Measurements from ENCODE around the gene AVPR2. TPM values are rescaled to one million over a fixed set of nuclear protein-coding genes. Genes with fewer than 3 reads are reported as not detected.

The AVPR2 gene
- total RNA-seq, 1 experiment from 2014 or later, result 3.2 TPM

- Histone ChIP-seq H3K4me3 (no peak overlapping the region), H2AFZ (no peak overlapping the region), H4K20me1 (ENCODE audit: insufficient read depth) (no peaks in the 10 kb centered on the region), H3K4me1 (replicated peaks; ENCODE audit: insufficient read depth) (peaks cover 25% of the 10 kb centered on the region), H3K27me3 (ENCODE audit: insufficient read depth, low read depth) (no peaks in the 10 kb centered on the region), H3K27ac (no peak overlapping the region), H3K36me3 (ENCODE audit: low read depth) (no peaks in the 10 kb centered on the region), H3K4me2 (no peak overlapping the region), H3F3A (ENCODE audit: insufficient read depth, low read depth) (peaks cover 5% of the 10 kb centered on the region), H3K9me2 (ENCODE audit: insufficient read depth) (no peaks in the 10 kb centered on the region), H3K9me3 (ENCODE audit: insufficient read depth, low read depth) (no peaks in the 10 kb centered on the region), H3K79me2 (ENCODE audit: low read depth) (no peaks in the 10 kb centered on the region)
- DNase-seq, result peak in 1 of 2 experiments; percentile 79
- intact Hi-C loops (cut with micrococcal nuclease; ENCODE audit: unreplicated experiment), result no loop called here
- CTCF ChIA-PET, result no interaction called here
- no TSS peak for BruUV-seq (replicated peaks)
- TF ChIP-seq, protein P1, sequence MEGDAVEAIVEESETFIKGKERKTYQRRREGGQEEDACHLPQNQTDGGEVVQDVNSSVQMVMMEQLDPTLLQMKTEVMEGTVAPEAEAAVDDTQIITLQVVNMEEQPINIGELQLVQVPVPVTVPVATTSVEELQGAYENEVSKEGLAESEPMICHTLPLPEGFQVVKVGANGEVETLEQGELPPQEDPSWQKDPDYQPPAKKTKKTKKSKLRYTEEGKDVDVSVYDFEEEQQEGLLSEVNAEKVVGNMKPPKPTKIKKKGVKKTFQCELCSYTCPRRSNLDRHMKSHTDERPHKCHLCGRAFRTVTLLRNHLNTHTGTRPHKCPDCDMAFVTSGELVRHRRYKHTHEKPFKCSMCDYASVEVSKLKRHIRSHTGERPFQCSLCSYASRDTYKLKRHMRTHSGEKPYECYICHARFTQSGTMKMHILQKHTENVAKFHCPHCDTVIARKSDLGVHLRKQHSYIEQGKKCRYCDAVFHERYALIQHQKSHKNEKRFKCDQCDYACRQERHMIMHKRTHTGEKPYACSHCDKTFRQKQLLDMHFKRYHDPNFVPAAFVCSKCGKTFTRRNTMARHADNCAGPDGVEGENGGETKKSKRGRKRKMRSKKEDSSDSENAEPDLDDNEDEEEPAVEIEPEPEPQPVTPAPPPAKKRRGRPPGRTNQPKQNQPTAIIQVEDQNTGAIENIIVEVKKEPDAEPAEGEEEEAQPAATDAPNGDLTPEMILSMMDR (conservative IDR thresholded peaks at IDR 0.05), result no peak
- no peak for TF ChIP-seq EZH2 (IDR thresholded peaks at IDR 0.05; ENCODE audit: low read depth)
- POLR2A ChIA-PET (ENCODE audit: unreplicated experiment), result no interaction called here
Observed at GRCh38 chrX:153902385-153902784, 2.1 kb upstream of the AVPR2 start.

GRCh38 chrX:153903238-153903980 is 1.1 kb upstream of the AVPR2 start:
- Histone ChIP-seq H3K9me2 (ENCODE audit: insufficient read depth) (no peaks in the 10 kb centered on the region), H3F3A (ENCODE audit: insufficient read depth, low read depth) (peaks cover 5% of the 10 kb centered on the region), H3K27me3 (ENCODE audit: insufficient read depth, low read depth) (no peaks in the 10 kb centered on the region), H3K9me3 (ENCODE audit: insufficient read depth, low read depth) (no peaks in the 10 kb centered on the region), H2AFZ (no peak overlapping the region), H3K79me2 (ENCODE audit: low read depth) (no peaks in the 10 kb centered on the region), H3K36me3 (ENCODE audit: low read depth) (no peaks in the 10 kb centered on the region), H3K4me2 (no peak overlapping the region), H3K27ac (no peak overlapping the region), H3K4me1 (replicated peaks; ENCODE audit: insufficient read depth) (peaks cover 25% of the 10 kb centered on the region), H3K4me3 (no peak overlapping the region), H4K20me1 (ENCODE audit: insufficient read depth) (no peaks in the 10 kb centered on the region)
- DNase-seq, result no peak
- BruUV-seq (replicated peaks), result no TSS peak
- TF ChIP-seq EZH2 (IDR thresholded peaks at IDR 0.05; ENCODE audit: low read depth), result no peak
- TF ChIP-seq, protein P1 (conservative IDR thresholded peaks at IDR 0.05), result no peak
- intact Hi-C loops (cut with micrococcal nuclease; ENCODE audit: unreplicated experiment), result no loop called here
- CTCF ChIA-PET, result interaction anchor here (0.6 kb wide), 1 partner anchor 137 kb away, joined by 17 read pairs; no protein-coding TSS in a partner anchor
- POLR2A ChIA-PET (ENCODE audit: unreplicated experiment), result interaction anchor here (0.6 kb wide), 1 partner anchor 137 kb away, joined by 9 read pairs; no protein-coding TSS in a partner anchor

DNA sequence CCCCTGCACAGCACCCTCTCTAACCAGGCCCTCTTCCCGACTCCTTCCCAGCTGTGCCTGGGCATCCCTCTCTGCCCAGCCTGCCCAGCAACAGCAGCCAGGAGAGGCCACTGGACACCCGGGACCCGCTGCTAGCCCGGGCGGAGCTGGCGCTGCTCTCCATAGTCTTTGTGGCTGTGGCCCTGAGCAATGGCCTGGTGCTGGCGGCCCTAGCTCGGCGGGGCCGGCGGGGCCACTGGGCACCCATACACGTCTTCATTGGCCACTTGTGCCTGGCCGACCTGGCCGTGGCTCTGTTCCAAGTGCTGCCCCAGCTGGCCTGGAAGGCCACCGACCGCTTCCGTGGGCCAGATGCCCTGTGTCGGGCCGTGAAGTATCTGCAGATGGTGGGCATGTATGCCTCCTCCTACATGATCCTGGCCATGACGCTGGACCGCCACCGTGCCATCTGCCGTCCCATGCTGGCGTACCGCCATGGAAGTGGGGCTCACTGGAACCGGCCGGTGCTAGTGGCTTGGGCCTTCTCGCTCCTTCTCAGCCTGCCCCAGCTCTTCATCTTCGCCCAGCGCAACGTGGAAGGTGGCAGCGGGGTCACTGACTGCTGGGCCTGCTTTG is 1.1 kb downstream of the AVPR2 start:
- peaks cover 24% of the 10 kb centered on the region for H3K4me1 ChIP-seq (replicated peaks; ENCODE audit: insufficient read depth)
- ChIA-PET POLR2A (ENCODE audit: unreplicated experiment) (no interaction called here), CTCF (no interaction called here)
- no peaks in the 10 kb centered on the region for H3K79me2 ChIP-seq (ENCODE audit: low read depth)
- H3K9me2 ChIP-seq (ENCODE audit: insufficient read depth), result no peaks in the 10 kb centered on the region
- intact Hi-C loops (cut with micrococcal nuclease; ENCODE audit: unreplicated experiment), result no loop called here
- no peak overlapping the region for H3K4me3 ChIP-seq
- no peak overlapping the region for H2AFZ ChIP-seq
- BruUV-seq (replicated peaks), result no TSS peak
- H3F3A ChIP-seq (ENCODE audit: insufficient read depth, low read depth), result peaks cover 2% of the 10 kb centered on the region
- DNase-seq, result no peak
- no peaks in the 10 kb centered on the region for H4K20me1 ChIP-seq (ENCODE audit: insufficient read depth)
- H3K36me3 ChIP-seq (ENCODE audit: low read depth), result no peaks in the 10 kb centered on the region
- no peak overlapping the region for H3K4me2 ChIP-seq
- TF ChIP-seq, protein P1 (conservative IDR thresholded peaks at IDR 0.05), result no peak
- no peak for TF ChIP-seq EZH2 (IDR thresholded peaks at IDR 0.05; ENCODE audit: low read depth)
- no peaks in the 10 kb centered on the region for H3K27me3 ChIP-seq (ENCODE audit: insufficient read depth, low read depth)
- H3K27ac ChIP-seq, result no peak overlapping the region
- H3K9me3 ChIP-seq (ENCODE audit: insufficient read depth, low read depth), result no peaks in the 10 kb centered on the region

Measured in PC-9 (cell line).